Germinal center (tissue), 1 donor: Measurements from ENCODE around the gene CLMP.

Experiments used
- DNase-seq: peaks from one replicate; pipeline ENCODE4 v3.0.0; 2012; ENCODE audit warnings: mixed read lengths, low spot score

The CLMP gene

GRCh38 chr11:123055191-123055901, 139.7 kb downstream of the CLMP start:
- no peak for DNase-seq

DNA sequence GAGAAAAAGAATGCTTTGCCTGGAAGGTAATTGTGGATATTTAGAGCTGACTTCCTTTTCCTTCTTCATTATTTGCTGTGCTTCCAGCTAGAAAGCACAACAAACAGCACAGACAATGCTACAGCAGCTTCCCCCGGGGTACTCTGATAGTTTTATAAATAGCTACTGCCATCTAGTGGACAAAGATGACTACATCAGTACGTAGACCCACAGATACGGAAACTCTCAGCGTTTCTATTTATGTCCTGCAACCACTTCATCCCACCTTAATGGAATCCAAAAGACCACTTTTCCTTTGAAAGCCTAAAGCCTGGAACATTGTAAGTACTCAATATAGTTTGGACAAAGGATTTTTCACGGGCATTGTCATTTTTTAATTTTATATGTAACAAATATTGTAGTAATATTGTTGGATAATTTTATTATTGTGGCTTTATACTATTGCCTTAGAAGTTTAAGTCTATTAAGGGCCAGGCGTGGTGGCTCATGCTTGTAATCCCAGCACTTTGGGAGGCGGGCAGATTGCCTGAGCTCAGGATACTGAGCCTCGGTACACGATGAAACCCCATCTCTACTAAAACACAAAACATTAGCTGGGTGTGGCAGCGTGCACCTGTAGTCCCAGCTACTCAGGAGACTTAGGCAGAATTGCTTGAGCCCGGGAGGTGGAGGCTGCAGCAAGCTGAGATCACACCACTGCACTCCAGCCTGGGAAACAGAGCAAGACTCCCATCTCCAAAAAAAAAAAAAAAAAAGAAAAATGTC, 140.6 kb downstream of the CLMP start:
- DNase-seq: peak; percentile 63

DNA sequence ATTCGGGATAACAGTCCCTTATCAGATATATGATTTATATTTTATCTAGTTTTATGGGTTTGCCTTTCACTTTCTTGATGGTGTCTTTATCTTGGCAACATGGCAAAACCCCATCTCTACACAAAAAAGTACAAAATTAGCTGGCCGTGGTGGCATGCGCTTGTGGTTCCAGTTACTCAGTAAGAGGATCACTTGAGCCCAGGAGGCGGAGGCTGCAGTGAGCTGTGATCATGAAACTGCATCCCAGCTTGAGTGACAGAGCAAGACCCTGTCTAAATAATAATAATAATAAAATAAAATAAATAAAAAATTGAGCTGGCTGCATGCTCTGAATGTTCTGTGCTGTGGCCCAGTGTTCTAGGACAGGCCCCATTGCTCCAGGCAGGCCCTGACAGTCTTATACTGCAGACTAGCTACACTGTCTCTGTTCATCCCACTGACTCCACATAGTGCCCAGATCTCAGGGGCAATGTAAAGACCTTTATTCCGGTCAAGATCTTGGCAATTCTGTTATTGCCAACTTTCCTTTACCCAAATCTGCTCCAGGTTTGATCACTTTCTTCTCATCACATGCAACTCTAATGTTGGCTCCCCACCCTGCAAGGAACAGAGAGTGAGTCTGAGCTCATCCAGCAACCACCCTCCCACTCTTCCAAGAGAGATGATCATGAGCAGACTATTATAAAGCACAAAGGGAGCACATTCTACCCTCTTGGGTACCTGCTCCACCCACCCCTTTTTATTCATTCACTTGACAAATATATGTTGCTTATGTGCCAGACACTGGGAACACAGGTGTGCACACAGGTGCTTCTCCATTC, 141.9 kb downstream of the CLMP start:
- no peak for DNase-seq

GRCh38 chr11:123051634-123052033, 143.4 kb downstream of the CLMP start:
- no peak for DNase-seq

DNA sequence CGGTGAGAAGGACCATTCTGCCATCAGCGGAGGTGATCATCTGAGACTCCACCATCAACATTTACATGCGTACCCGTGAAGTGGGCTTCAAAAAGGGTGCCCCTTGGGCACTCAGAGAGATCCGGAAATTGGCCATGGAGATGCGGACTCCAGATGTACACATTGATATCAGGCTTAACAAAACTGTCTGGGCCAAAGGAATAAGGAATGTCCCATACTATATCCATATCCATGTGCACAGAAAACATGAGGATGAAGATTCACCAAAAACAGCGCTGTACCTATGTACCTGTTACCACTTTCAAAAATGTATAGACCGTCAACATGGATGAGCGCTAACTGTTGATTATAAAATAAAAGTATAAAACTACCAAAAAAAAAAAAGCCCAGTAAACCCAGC, 143.9 kb downstream of the CLMP start:
- DNase-seq: no peak

DNA sequence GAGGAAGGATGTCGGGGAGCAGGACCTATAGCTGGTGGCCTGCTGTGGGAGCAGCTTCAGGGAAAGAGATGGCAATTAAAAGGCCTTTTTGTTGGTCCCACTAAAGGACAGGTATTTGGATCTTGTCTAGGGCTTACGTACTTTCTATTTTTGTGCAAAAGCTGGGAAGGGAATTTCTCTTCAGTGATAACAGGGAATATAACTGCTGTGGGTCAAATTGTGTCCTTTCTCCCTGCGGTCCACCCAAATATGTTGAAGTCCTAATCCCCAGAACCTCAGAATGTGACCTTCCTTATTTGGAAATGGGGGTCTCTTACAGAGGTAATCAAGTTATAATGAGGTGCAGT, 147.1 kb downstream of the CLMP start:
- DNase-seq: no peak

DNA sequence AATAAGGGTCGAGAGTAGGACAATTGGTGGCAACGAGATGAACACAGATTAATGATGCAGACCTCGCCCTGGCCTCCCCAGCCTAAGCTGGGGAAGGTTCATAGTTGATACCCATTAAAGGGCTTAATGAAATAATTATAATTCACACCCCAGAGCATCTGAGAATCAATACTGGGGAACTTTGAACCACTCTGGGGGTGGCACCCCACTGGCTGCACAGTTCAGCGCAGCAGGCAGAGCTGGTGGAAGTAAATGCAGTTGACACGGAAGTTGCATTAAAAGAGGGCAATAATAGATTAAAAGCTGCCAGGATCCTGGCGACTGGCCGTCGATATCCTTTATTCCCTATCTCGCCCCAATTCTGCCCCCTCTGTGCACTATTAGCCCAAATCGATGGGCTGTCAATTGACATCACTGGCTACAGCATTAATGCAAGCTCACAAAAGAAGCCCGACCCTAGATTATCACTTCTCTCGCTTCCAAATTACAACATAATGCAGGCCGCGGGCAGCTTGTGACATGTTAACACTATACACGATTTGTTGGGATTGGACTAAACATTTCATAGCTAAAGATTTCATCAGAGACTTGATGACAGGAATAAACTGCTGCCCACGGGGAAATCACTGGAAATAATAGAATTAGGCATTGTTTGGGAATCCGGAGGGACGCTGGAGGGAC, 147.6 kb downstream of the CLMP start:
- no peak for DNase-seq

DNA sequence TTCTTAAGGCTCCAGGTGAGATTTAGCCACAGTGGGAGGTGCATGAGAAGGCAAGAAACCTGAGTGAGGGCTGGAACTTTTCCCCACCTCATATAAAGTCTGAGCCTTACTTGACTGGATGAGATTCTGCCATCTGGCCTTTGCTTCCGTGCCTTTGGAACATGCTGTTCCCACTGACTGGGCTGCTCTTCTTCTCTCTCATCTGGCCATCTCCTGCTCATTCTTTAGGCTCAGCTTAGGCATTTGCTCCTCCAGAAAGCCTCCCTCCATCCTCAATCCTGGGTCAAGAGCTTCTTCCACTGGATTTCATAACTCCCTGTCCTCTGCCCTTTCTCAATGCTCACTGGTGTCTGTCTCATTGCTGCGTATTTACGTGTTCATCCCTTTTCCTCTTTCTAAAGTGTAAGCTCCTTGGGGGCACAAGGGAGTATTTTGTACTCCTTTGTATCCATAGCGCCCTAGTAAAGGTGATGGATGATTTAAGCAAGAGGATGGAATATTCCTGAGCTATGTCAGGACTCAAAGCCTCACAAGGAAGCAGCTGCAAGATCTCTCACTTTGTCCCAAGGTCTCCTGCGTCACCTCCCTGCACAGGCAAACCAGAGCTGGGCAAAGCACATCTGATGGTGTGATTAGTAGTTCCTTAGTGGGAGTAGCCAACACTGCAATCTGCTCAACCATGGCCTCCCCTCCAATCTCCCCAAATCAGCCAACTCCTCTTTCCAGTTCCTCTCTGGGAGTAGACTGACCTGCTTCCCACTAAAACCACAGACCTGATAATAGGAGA, 148.4 kb downstream of the CLMP start:
- no peak for DNase-seq

DNA sequence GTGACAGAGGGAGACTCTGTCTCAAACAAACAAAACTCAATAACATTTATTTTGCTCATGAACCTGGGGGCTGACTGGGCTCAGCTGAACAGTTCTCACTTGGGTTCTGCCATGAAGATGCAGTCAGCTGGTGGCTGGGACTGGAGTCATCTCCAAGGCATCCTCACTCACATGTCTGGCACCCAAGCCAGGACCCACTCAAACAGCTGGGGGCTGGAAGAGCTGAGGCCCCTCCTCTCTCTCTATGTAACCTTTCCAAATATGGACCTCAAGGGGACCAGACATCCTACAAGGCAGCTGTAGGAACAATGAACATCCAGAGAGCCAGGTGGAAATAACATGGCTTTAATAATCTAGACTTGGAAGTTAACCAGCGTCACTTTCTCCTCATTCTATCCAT, 149.9 kb downstream of the CLMP start:
- no peak for DNase-seq

- no peak for DNase-seq
These were observed 153.9 kb downstream of the CLMP start for GRCh38 chr11:123041185-123041584.

DNA sequence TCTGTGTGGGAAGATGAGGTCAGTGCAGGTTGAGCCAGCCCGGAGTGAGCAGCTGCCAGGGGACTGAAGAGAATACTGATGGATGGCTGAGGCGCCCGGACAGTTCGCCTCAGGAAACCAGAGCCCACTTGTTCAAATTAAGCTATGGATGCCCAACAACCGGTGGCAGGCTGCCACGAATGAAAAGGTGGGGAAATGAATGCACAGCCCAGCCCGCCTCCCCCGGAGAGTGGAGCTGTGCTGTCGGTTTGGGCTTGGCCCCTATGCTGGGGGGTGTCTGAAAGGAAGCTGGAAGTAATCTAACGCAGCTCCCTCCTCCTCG, 155.0 kb downstream of the CLMP start:
- DNase-seq: no peak

GRCh38 chr11:123035831-123036230, 159.2 kb downstream of the CLMP start:
- no peak for DNase-seq

- DNase-seq: no peak
These were observed 160.5 kb downstream of the CLMP start for GRCh38 chr11:123034597-123034996.

- DNase-seq: no peak
These were observed 161.2 kb downstream of the CLMP start for GRCh38 chr11:123033895-123034294.

DNA sequence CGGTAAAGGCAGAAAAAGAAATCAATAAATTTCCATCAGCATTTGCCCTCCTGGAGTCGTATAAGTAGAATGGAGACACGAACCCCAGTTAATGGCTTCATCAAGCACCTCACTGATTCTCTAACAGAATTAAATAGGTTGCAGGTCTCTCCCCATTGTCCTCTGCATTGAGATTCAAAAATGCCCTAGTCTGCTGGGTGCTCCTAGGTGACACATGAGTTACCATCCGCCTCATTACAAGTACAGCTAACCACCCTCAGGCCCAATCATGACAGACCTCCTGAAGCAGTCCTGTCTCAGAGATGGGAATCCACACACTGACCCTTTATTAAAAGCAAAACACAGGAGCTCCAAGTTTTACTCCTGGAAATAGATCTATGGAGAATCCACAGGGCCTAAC, 164.5 kb downstream of the CLMP start:
- DNase-seq: no peak

DNA sequence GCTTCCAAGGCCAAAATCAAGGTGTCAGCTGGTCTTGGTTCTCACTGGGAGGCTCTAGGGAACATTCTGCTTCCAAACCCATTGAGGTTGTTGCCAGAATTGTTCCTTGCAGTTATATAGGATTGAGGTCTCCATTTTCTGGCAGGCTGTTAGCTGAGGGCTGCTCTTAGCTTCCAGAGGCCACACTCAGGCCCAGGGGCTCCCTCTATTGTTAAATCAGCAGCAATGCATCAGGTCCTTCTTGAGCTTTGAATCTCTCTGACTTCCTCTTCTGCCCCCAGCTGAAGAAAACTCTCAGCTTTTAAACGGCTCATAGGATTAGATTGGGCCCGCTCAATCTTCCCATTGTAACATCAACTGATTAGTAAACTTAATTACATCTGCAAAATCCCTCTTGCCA, 174.1 kb downstream of the CLMP start:
- DNase-seq: peak; percentile 71
